Neural cell (in vitro differentiated cells): ENCODE results near the gene MRPL42. TPM values are rescaled to one million over a fixed set of nuclear protein-coding genes. Genes with fewer than 3 reads are reported as not detected.

ENCODE experiments used
- H2AFZ ChIP-seq: fragments of 200-600, 300-800 bp; sonication (generic), shearing (Covaris generic); 2 replicates; pipeline ENCODE4 v1.6.0; 2014; ENCODE audit warnings: low read depth, mild to moderate bottlenecking, antibody characterized with exemption, low read length, moderate library complexity
- H3F3A ChIP-seq: fragments of 200-600 bp; shearing (Covaris generic); 2 replicates; pipeline ENCODE4 v1.6.1; 2016; ENCODE audit warnings: mild to moderate bottlenecking, moderate library complexity, mixed read lengths, antibody characterized with exemption, low read length; ENCODE audit not compliant: insufficient read depth, poor library complexity, severe bottlenecking
- H3K27ac ChIP-seq: fragments of 200-600, 300-800 bp; sonication (generic), shearing (Covaris generic); 2 replicates; pipeline ENCODE4 v1.5.1; 2014; ENCODE audit warnings: mild to moderate bottlenecking, low read length, moderate library complexity
- H3K27me3 ChIP-seq: fragments of 300-800, 200-600 bp; sonication (generic), shearing (Covaris generic); 2 replicates; pipeline ENCODE4 v1.6.0; 2014; ENCODE audit warnings: mild to moderate bottlenecking, low read depth, low read length, moderate library complexity; ENCODE audit not compliant: insufficient read depth
- H3K36me3 ChIP-seq: fragments of 300-800, 200-600 bp; sonication (generic), shearing (Covaris generic); 2 replicates; pipeline ENCODE4 v1.5.1; 2014; ENCODE audit warnings: mild to moderate bottlenecking, antibody characterized with exemption, low read length, moderate library complexity; ENCODE audit not compliant: insufficient read depth
- H3K4me2 ChIP-seq: fragments of 300-800, 200-600 bp; sonication (generic), shearing (Covaris generic); 2 replicates; pipeline ENCODE4 v1.6.0; 2014; ENCODE audit warnings: mild to moderate bottlenecking, low read length
- H3K4me3 ChIP-seq: fragments of 300-800, 200-600 bp; sonication (generic), shearing (Covaris generic); 2 replicates; pipeline ENCODE4 v1.5.1; 2014; ENCODE audit warnings: mild to moderate bottlenecking, low read length, moderate library complexity
- H3K79me2 ChIP-seq: fragments of 200-600 bp; shearing (Covaris generic); replicated peaks from 2 replicates; pipeline ENCODE4 v1.6.0; 2014; ENCODE audit warnings: mild to moderate bottlenecking, low read length, moderate library complexity; ENCODE audit not compliant: insufficient read depth
- H3K9ac ChIP-seq: fragments of 300-800, 200-600 bp; sonication (generic), shearing (Covaris generic); 2 replicates; pipeline ENCODE4 v1.6.1; 2016; ENCODE audit warnings: mild to moderate bottlenecking, low read length, mixed read lengths
- H3K9me2 ChIP-seq: fragments of 200-600 bp; shearing (Covaris generic); 2 replicates; pipeline ENCODE4 v1.6.1; 2016; ENCODE audit warnings: mild to moderate bottlenecking, low read length, mixed read lengths; ENCODE audit not compliant: insufficient read depth
- H3K9me3 ChIP-seq: fragments of 200-600, 300-800 bp; sonication (generic), shearing (Covaris generic); 2 replicates; pipeline ENCODE4 v1.6.1; 2016; ENCODE audit warnings: mild to moderate bottlenecking, mixed run types, low read length, moderate library complexity, mixed read lengths
- H4K20me1 ChIP-seq: fragments of 200-600 bp; shearing (Covaris generic); 2 replicates; pipeline ENCODE4 v1.6.1; 2016; ENCODE audit warnings: mild to moderate bottlenecking, mixed run types; ENCODE audit not compliant: insufficient read depth
- EP300 ChIP-seq: fragments of 450-650 bp; conservative IDR thresholded peaks from 2 replicates; pipeline ENCODE4 v1.6.1; 2014; ENCODE audit warnings: antibody characterized with exemption, mild to moderate bottlenecking, moderate library complexity; ENCODE audit not compliant: poor library complexity, severe bottlenecking
- EZH2 ChIP-seq: fragments of 200-600, 300-800 bp; shearing (Covaris generic), sonication (generic); IDR thresholded peaks from 2 replicates; pipeline ENCODE4 v1.6.1; 2014; ENCODE audit warnings: antibody characterized with exemption, low read length, borderline replicate concordance, mild to moderate bottlenecking; ENCODE audit not compliant: insufficient read depth, poor library complexity, severe bottlenecking
- MXI1 ChIP-seq: fragments of 450-650 bp; conservative IDR thresholded peaks from 2 replicates; pipeline ENCODE4 v1.6.1; 2014; ENCODE audit warnings: antibody characterized with exemption, mild to moderate bottlenecking; ENCODE audit not compliant: poor library complexity, severe bottlenecking
- POLR2AphosphoS5 ChIP-seq: IDR thresholded peaks from 2 replicates; pipeline ENCODE4 v1.6.1; 2012
- RAD21 ChIP-seq: fragments of 450-650 bp; conservative IDR thresholded peaks from 2 replicates; pipeline ENCODE4 v1.6.1; 2014; ENCODE audit warnings: antibody characterized with exemption, mild to moderate bottlenecking, moderate library complexity
- SMC3 ChIP-seq: fragments of 450-650 bp; conservative IDR thresholded peaks from 2 replicates; pipeline ENCODE4 v1.6.1; 2014; ENCODE audit warnings: antibody characterized with exemption, mild to moderate bottlenecking, moderate library complexity; ENCODE audit not compliant: poor library complexity
- TAF1 ChIP-seq: IDR thresholded peaks from 2 replicates; pipeline ENCODE4 v1.6.1; 2012; ENCODE audit warnings: low read depth
- polyA plus RNA-seq: library from polyadenylated mRNA; depleted of rRNA; stranded (reverse); fragments of >200 nt; gene quantifications from 2 replicates; pipeline ENCODE4 v1.2.3, GENCODE V29; 2014
- TF ChIP-seq, protein P1 (sequence below): IDR thresholded peaks from 2 replicates; pipeline ENCODE4 v1.6.1; 2012; ENCODE audit warnings: borderline replicate concordance
- TF ChIP-seq, protein P2 (sequence below): fragments of 450-650 bp; IDR thresholded peaks from 2 replicates; pipeline ENCODE4 v1.5.1; 2014; ENCODE audit warnings: antibody characterized with exemption, mild to moderate bottlenecking, moderate library complexity; ENCODE audit not compliant: poor library complexity, severe bottlenecking

The MRPL42 gene
- polyA plus RNA-seq, 1 donor from 2014 or later, result 260 TPM

GRCh38 chr12:93441081-93441616, 26.2 kb upstream of the MRPL42 start:
- TF ChIP-seq, protein P1, sequence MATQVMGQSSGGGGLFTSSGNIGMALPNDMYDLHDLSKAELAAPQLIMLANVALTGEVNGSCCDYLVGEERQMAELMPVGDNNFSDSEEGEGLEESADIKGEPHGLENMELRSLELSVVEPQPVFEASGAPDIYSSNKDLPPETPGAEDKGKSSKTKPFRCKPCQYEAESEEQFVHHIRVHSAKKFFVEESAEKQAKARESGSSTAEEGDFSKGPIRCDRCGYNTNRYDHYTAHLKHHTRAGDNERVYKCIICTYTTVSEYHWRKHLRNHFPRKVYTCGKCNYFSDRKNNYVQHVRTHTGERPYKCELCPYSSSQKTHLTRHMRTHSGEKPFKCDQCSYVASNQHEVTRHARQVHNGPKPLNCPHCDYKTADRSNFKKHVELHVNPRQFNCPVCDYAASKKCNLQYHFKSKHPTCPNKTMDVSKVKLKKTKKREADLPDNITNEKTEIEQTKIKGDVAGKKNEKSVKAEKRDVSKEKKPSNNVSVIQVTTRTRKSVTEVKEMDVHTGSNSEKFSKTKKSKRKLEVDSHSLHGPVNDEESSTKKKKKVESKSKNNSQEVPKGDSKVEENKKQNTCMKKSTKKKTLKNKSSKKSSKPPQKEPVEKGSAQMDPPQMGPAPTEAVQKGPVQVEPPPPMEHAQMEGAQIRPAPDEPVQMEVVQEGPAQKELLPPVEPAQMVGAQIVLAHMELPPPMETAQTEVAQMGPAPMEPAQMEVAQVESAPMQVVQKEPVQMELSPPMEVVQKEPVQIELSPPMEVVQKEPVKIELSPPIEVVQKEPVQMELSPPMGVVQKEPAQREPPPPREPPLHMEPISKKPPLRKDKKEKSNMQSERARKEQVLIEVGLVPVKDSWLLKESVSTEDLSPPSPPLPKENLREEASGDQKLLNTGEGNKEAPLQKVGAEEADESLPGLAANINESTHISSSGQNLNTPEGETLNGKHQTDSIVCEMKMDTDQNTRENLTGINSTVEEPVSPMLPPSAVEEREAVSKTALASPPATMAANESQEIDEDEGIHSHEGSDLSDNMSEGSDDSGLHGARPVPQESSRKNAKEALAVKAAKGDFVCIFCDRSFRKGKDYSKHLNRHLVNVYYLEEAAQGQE, result no peak
- TF ChIP-seq RAD21, result no peak
- TF ChIP-seq SMC3, result no peak
- TF ChIP-seq POLR2AphosphoS5, result no peak
- TF ChIP-seq EZH2, result no peak
- no peak for TF ChIP-seq TAF1
- TF ChIP-seq, protein P2, sequence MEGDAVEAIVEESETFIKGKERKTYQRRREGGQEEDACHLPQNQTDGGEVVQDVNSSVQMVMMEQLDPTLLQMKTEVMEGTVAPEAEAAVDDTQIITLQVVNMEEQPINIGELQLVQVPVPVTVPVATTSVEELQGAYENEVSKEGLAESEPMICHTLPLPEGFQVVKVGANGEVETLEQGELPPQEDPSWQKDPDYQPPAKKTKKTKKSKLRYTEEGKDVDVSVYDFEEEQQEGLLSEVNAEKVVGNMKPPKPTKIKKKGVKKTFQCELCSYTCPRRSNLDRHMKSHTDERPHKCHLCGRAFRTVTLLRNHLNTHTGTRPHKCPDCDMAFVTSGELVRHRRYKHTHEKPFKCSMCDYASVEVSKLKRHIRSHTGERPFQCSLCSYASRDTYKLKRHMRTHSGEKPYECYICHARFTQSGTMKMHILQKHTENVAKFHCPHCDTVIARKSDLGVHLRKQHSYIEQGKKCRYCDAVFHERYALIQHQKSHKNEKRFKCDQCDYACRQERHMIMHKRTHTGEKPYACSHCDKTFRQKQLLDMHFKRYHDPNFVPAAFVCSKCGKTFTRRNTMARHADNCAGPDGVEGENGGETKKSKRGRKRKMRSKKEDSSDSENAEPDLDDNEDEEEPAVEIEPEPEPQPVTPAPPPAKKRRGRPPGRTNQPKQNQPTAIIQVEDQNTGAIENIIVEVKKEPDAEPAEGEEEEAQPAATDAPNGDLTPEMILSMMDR, result no peak
- TF ChIP-seq MXI1, result no peak
- no peak for TF ChIP-seq EP300
- no peaks in the 10 kb centered on the region for H3K36me3 ChIP-seq
- H3F3A ChIP-seq, result peaks cover 6% of the 10 kb centered on the region
- peaks cover 12% of the 10 kb centered on the region for H4K20me1 ChIP-seq
- H3K27me3 ChIP-seq, result no peaks in the 10 kb centered on the region
- peak overlapping the region; percentile 16 for H2AFZ ChIP-seq
- no peaks in the 10 kb centered on the region for H3K9me2 ChIP-seq
- peaks cover 51% of the 10 kb centered on the region for H3K79me2 ChIP-seq
- peak overlapping the region; percentile 91 for H3K4me3 ChIP-seq
- H3K27ac ChIP-seq, result peak overlapping the region; percentile 98
- no peaks in the 10 kb centered on the region for H3K9me3 ChIP-seq
- peak overlapping the region; percentile 92 for H3K4me2 ChIP-seq
- peak overlapping the region; percentile 97 for H3K9ac ChIP-seq

- no peaks in the 10 kb centered on the region for H3K27me3 ChIP-seq
- H3K27ac ChIP-seq, result peak within 1 kb of the TSS; percentile 98
- TF ChIP-seq, protein P1, result peak; percentile 49
- no peak for TF ChIP-seq EZH2
- TF ChIP-seq TAF1, result peak; percentile 90
- peak; percentile 98 for TF ChIP-seq POLR2AphosphoS5
- TF ChIP-seq RAD21, result no peak
- TF ChIP-seq, protein P2, result peak; percentile 49
- TF ChIP-seq SMC3, result no peak
- TF ChIP-seq EP300, result peak; percentile 79
- peak; percentile 72 for TF ChIP-seq MXI1
- H4K20me1 ChIP-seq, result peaks cover 12% of the 10 kb centered on the region
- H3K9ac ChIP-seq, result peak within 1 kb of the TSS; percentile 97
- H3K79me2 ChIP-seq, result peaks cover 45% of the 10 kb centered on the region
- H3K9me2 ChIP-seq, result no peaks in the 10 kb centered on the region
- peak within 1 kb of the TSS; percentile 92 for H3K4me2 ChIP-seq
- peak within 1 kb of the TSS; percentile 91 for H3K4me3 ChIP-seq
- peak within 1 kb of the TSS; percentile 85 for H2AFZ ChIP-seq
- H3K9me3 ChIP-seq, result no peaks in the 10 kb centered on the region
- H3F3A ChIP-seq, result peaks cover 6% of the 10 kb centered on the region
- H3K36me3 ChIP-seq, result no peaks in the 10 kb centered on the region
Observed at GRCh38 chr12:93441617-93442410, 25.5 kb upstream of the MRPL42 start, which contains the start of gene UBE2N. UBE2N (minus strand) TSS chr12:93441947; CDS start chr12:93441884, 63 bp downstream.
